HepG2 (cell line): ENCODE measurements around the gene THOC6. TPM values are rescaled to one million over a fixed set of nuclear protein-coding genes. Genes with fewer than 3 reads are reported as not detected.
A peak's percentile ranks its signal among the peaks of the same experiment; 100 is the strongest.

Experiments used
- HOXA9 ChIP-seq: sonication (generic); formaldehyde crosslinking; IDR thresholded peaks from 2 replicates; pipeline ENCODE4 v1.8.1; 2022; ENCODE audit warnings: missing genetic modification reagents, mild to moderate bottlenecking, moderate library complexity, borderline replicate concordance
- POLR2AphosphoS5 ChIP-seq: IDR thresholded peaks from 2 replicates; pipeline ENCODE4 v1.6.1; 2012; ENCODE audit warnings: low read depth, low read length
- ZNF318 ChIP-seq: sonication (generic); formaldehyde crosslinking; IDR thresholded peaks from 2 replicates; pipeline ENCODE4 v1.4.0; 2020; ENCODE audit warnings: mild to moderate bottlenecking, missing genetic modification reagents
- ZNF883 ChIP-seq: sonication (generic); formaldehyde crosslinking; IDR thresholded peaks from 2 replicates; pipeline ENCODE4 v1.5.1; 2020; ENCODE audit warnings: mild to moderate bottlenecking, missing genetic modification reagents; ENCODE audit errors: not compliant biosample characterization
- polyA plus RNA-seq, 8 experiments: library from polyadenylated mRNA; depleted of rRNA in 3 of 8; stranded (reverse) in 7 of 8; unstranded in 1 of 8; fragments of >200 nt; fragmentation: Illumina TruSeq in 4 of 8; extraction: Trizol in 4 of 8; gene quantifications; 2 replicates each; pipeline versions ENCODE4 v1.2.1 to v1.2.3, GENCODE V29; 2011 to 2016; ENCODE audit warnings: low read depth in 4 of 8, missing spikeins in 1 of 8, mixed read lengths in 1 of 8; ENCODE audit not compliant: insufficient read depth in 1 of 8
- total RNA-seq, 5 experiments: library from RNA; depleted of rRNA; stranded (reverse); fragments of >200 nt; fragmentation: Illumina TruSeq; extraction: Trizol; gene quantifications; 2 replicates each; pipeline ENCODE4 v1.2.3, GENCODE V29; 2016; ENCODE audit warnings: low read depth in 1 of 5

THOC6 gene
- total and polyA plus RNA-seq, 2 of the 13 experiments (the other 11 are each of a cell fraction or from before 2014, with no cell fraction given): 32.1 to 37.0 TPM

- TF ChIP-seq ZNF318 (CRISPR knock-in tag): no peak
- no peak for TF ChIP-seq HOXA9
- TF ChIP-seq POLR2AphosphoS5: peak; percentile 40; the same call in 1 of the 2 replicates
- TF ChIP-seq ZNF883 (CRISPR knock-in tag): peak; percentile 53
Observed at GRCh38 chr16:3020247-3020603, 3.6 kb upstream of the THOC6 start, which contains the start of gene TNFRSF12A (continued).
